T-helper 2 cell treated with Interferon-gamma antibody and Interleukin-4, amounts not matched to agents 5 μg/mL and 100 μg/mL, for 36 hours (primary cell): Measurements from ENCODE around the gene XPC.
A peak's percentile ranks its signal among the peaks of the same experiment; 100 is the strongest.

Source experiments
- DNase-seq: peaks from one replicate; pipeline ENCODE4 v3.0.0; 2021; ENCODE audit warnings: low spot score
- H3K27ac Mint-ChIP-seq: one replicate; pipeline ENCODE4 v1.8.0; 2021; ENCODE audit warnings: mild to moderate bottlenecking, mixed read lengths
- H3K27me3 Mint-ChIP-seq: one replicate; pipeline ENCODE4 v1.8.0; 2021; ENCODE audit warnings: low read depth, mixed read lengths
- H3K36me3 Mint-ChIP-seq: one replicate; pipeline ENCODE4 v1.8.0; 2021; ENCODE audit warnings: low read depth, mixed read lengths
- H3K4me1 Mint-ChIP-seq: one replicate; pipeline ENCODE4 v1.8.0; 2021; ENCODE audit warnings: low read depth, mixed read lengths
- H3K4me3 Mint-ChIP-seq: one replicate; pipeline ENCODE4 v1.8.0; 2022; ENCODE audit warnings: mild to moderate bottlenecking, moderate library complexity, mixed read lengths
- H3K9me3 Mint-ChIP-seq: one replicate; pipeline ENCODE4 v1.8.0; 2021; ENCODE audit warnings: mixed read lengths

XPC gene

DNA sequence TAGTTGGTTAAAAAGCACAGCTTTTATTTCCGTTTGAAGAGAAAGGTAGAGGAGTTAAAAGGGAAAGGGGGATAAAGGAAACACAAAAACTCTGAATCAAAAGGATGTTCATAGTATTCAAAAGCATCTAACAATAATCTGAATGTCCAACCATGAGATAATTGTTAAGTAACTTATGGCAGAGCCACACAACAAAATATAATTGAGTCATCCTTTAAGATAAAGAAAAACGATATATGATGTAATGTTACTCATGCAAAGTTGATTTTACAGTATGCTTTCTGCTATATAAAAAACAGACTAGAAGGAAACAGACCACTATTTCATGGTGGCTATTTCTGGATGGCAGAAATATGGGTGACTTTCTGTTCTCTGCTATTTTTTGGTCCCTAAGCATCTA, 3.9 kb downstream of the XPC start:
- H3K27me3 Mint-ChIP-seq, result no peaks in the 10 kb centered on the region
- peak overlapping the region; percentile 65 for H3K4me3 Mint-ChIP-seq
- peaks cover 36% of the 10 kb centered on the region for H3K36me3 Mint-ChIP-seq

GRCh38 chr3:14172496-14172895, 5.9 kb downstream of the XPC start:
- Mint-ChIP-seq H3K4me1 (peaks cover 37% of the 10 kb centered on the region), H3K27ac (no peak overlapping the region), H3K4me3 (no peak overlapping the region), H3K9me3 (no peaks in the 10 kb centered on the region), H3K36me3 (peaks cover 40% of the 10 kb centered on the region), H3K27me3 (no peaks in the 10 kb centered on the region)
- no peak for DNase-seq

More for the DNA sequence above, 3.9 kb downstream of the XPC start:
- no peak for DNase-seq
- Mint-ChIP-seq H3K4me1 (peaks cover 45% of the 10 kb centered on the region), H3K9me3 (no peaks in the 10 kb centered on the region), H3K27ac (no peak overlapping the region)

DNA sequence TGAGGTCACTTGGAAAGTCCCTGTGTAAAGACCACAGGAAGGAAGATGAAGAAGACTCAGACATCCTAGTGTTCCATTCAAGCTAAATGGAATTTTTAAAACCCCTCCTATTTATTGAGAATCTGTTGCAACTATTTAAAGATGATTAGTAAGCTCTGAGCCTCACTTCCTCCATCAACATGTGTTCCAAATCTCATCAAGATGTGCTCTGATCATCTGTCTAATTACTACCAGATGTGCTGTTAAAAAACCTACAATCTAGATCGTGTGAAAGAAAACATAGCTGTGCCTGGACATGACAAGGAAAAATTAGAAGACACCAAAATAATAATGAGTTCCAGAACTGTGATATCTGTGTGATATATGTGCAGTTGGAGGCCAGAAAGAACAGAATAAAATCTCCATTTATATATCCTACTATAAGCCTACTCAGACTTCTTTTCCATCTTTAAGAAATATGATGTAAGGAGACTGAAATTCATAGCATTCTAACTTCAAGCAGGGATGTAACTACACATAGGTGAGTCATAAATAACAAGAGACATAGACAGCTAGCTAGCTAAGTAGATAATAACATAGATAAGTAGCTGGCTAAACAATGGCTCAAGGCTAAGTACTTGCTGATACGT, 7.8 kb downstream of the XPC start:
- no peaks in the 10 kb centered on the region for H3K9me3 Mint-ChIP-seq
- H3K4me3 Mint-ChIP-seq, result no peak overlapping the region
- no peaks in the 10 kb centered on the region for H3K27me3 Mint-ChIP-seq
- H3K4me1 Mint-ChIP-seq, result peaks cover 23% of the 10 kb centered on the region
- H3K36me3 Mint-ChIP-seq, result peaks cover 55% of the 10 kb centered on the region
- H3K27ac Mint-ChIP-seq, result no peak overlapping the region
- DNase-seq, result no peak

- Mint-ChIP-seq H3K4me1 (peaks cover 15% of the 10 kb centered on the region), H3K27me3 (no peaks in the 10 kb centered on the region), H3K4me3 (no peak overlapping the region), H3K9me3 (no peaks in the 10 kb centered on the region), H3K36me3 (peaks cover 61% of the 10 kb centered on the region), H3K27ac (no peak overlapping the region)
- no peak for DNase-seq
Observed at GRCh38 chr3:14169871-14170270, 8.5 kb downstream of the XPC start.

DNA sequence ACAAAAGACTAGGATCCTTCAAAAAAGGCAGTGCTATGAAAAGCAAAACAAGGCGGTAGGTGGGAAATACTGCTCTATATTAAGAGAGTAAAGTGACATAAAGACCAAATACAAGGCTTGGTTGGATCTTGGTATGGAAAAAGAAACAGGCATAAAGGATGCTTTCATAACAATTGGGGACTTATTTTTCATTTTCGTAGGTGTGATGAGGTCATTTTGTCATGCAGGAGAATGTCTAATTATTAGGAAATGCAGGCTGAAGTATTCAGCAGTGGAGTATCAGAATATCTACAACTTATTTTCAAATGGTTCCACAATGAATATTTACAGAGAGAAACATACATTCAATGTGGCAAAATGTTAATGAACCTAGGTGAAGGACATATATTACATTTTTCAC, 9.0 kb downstream of the XPC start:
- Mint-ChIP-seq H3K4me3 (no peak overlapping the region), H3K27me3 (no peaks in the 10 kb centered on the region), H3K4me1 (peaks cover 13% of the 10 kb centered on the region), H3K36me3 (peaks cover 66% of the 10 kb centered on the region), H3K27ac (no peak overlapping the region), H3K9me3 (no peaks in the 10 kb centered on the region)
- DNase-seq, result no peak

GRCh38 chr3:14166877-14167603, 11.4 kb downstream of the XPC start:
- Mint-ChIP-seq H3K27me3 (no peaks in the 10 kb centered on the region), H3K4me1 (peaks cover 6% of the 10 kb centered on the region), H3K9me3 (peaks cover 9% of the 10 kb centered on the region), H3K27ac (no peak overlapping the region), H3K4me3 (no peak overlapping the region), H3K36me3 (peaks cover 82% of the 10 kb centered on the region)
- no peak for DNase-seq

- no peak overlapping the region for H3K27ac Mint-ChIP-seq
- peaks cover 86% of the 10 kb centered on the region for H3K36me3 Mint-ChIP-seq
- no peak overlapping the region for H3K4me3 Mint-ChIP-seq
- H3K27me3 Mint-ChIP-seq, result no peaks in the 10 kb centered on the region
- H3K9me3 Mint-ChIP-seq, result peaks cover 23% of the 10 kb centered on the region
- H3K4me1 Mint-ChIP-seq, result no peaks in the 10 kb centered on the region
- DNase-seq, result no peak
Observed at GRCh38 chr3:14162178-14162577, 16.2 kb downstream of the XPC start.

DNA sequence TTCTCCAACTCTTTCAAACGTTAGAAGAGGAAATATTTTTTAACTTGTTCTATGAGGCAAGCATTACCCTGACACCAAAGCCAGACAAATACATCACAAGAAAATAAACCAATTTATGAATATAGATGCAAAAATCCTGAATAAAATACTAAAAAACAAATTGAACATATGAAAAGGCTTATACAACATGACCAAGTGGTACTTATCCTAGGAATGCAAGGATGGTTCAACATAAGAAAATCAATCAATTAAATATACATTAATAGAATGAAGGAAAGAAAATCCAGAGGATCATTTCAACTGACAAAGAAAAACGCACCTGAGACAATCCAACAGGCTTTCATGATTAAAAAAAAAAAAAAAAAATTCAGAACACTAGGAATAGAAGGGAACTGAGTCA, 17.1 kb downstream of the XPC start:
- Mint-ChIP-seq H3K27me3 (no peaks in the 10 kb centered on the region), H3K36me3 (peaks cover 80% of the 10 kb centered on the region), H3K4me3 (no peak overlapping the region), H3K9me3 (peaks cover 23% of the 10 kb centered on the region), H3K4me1 (no peaks in the 10 kb centered on the region), H3K27ac (no peak overlapping the region)
- no peak for DNase-seq

- H3K4me1 Mint-ChIP-seq, result no peaks in the 10 kb centered on the region
- peaks cover 23% of the 10 kb centered on the region for H3K9me3 Mint-ChIP-seq
- H3K27ac Mint-ChIP-seq, result no peak overlapping the region
- no peak overlapping the region for H3K4me3 Mint-ChIP-seq
- no peak for DNase-seq
- H3K36me3 Mint-ChIP-seq, result peaks cover 73% of the 10 kb centered on the region
- no peaks in the 10 kb centered on the region for H3K27me3 Mint-ChIP-seq
Observed at GRCh38 chr3:14159426-14159825, 19.0 kb downstream of the XPC start.

- no peaks in the 10 kb centered on the region for H3K27me3 Mint-ChIP-seq
- DNase-seq, result no peak
- peaks cover 64% of the 10 kb centered on the region for H3K36me3 Mint-ChIP-seq
- no peaks in the 10 kb centered on the region for H3K4me1 Mint-ChIP-seq
- H3K9me3 Mint-ChIP-seq, result peaks cover 21% of the 10 kb centered on the region
- H3K4me3 Mint-ChIP-seq, result no peak overlapping the region
- no peak overlapping the region for H3K27ac Mint-ChIP-seq
Observed at GRCh38 chr3:14158370-14158769, 20.0 kb downstream of the XPC start.

GRCh38 chr3:14157951-14158350, 20.4 kb downstream of the XPC start:
- peaks cover 18% of the 10 kb centered on the region for H3K9me3 Mint-ChIP-seq
- H3K36me3 Mint-ChIP-seq, result peaks cover 60% of the 10 kb centered on the region
- H3K27me3 Mint-ChIP-seq, result no peaks in the 10 kb centered on the region
- no peak overlapping the region for H3K4me3 Mint-ChIP-seq
- no peaks in the 10 kb centered on the region for H3K4me1 Mint-ChIP-seq
- H3K27ac Mint-ChIP-seq, result no peak overlapping the region
- DNase-seq, result no peak

- peaks cover 51% of the 10 kb centered on the region for H3K36me3 Mint-ChIP-seq
- DNase-seq, result no peak
- H3K9me3 Mint-ChIP-seq, result peaks cover 14% of the 10 kb centered on the region
- H3K4me3 Mint-ChIP-seq, result no peak overlapping the region
- H3K4me1 Mint-ChIP-seq, result no peaks in the 10 kb centered on the region
- H3K27me3 Mint-ChIP-seq, result no peaks in the 10 kb centered on the region
- no peak overlapping the region for H3K27ac Mint-ChIP-seq
Observed at GRCh38 chr3:14156843-14157561, 21.4 kb downstream of the XPC start.

GRCh38 chr3:14156201-14156600, 22.2 kb downstream of the XPC start:
- peaks cover 43% of the 10 kb centered on the region for H3K36me3 Mint-ChIP-seq
- no peaks in the 10 kb centered on the region for H3K27me3 Mint-ChIP-seq
- no peaks in the 10 kb centered on the region for H3K4me1 Mint-ChIP-seq
- H3K27ac Mint-ChIP-seq, result no peak overlapping the region
- no peak for DNase-seq
- H3K4me3 Mint-ChIP-seq, result no peak overlapping the region
- peaks cover 6% of the 10 kb centered on the region for H3K9me3 Mint-ChIP-seq

GRCh38 chr3:14154895-14155440, 23.4 kb downstream of the XPC start:
- Mint-ChIP-seq H3K4me3 (no peak overlapping the region), H3K4me1 (no peaks in the 10 kb centered on the region), H3K27me3 (no peaks in the 10 kb centered on the region), H3K27ac (no peak overlapping the region), H3K36me3 (peaks cover 30% of the 10 kb centered on the region), H3K9me3 (no peaks in the 10 kb centered on the region)
- no peak for DNase-seq
